HepG2 (cell line): ENCODE measurements around the gene ITCH. TPM values are rescaled to one million over a fixed set of nuclear protein-coding genes. Genes with fewer than 3 reads are reported as not detected.

Experiments used
- ARNT2 ChIP-seq: sonication (generic); formaldehyde crosslinking; IDR thresholded peaks from 2 replicates; pipeline ENCODE4 v1.8.0; 2022; ENCODE audit warnings: mild to moderate bottlenecking, low read depth, missing genetic modification reagents, moderate library complexity
- ATF1 ChIP-seq: IDR thresholded peaks from 2 replicates; pipeline ENCODE4 v1.6.1; 2016; ENCODE audit warnings: mild to moderate bottlenecking, control low read depth
- IRX3 ChIP-seq: sonication (generic); formaldehyde crosslinking; IDR thresholded peaks from 2 replicates; pipeline ENCODE4 v1.8.1; 2023; ENCODE audit warnings: mild to moderate bottlenecking, low read depth, missing genetic modification reagents, borderline replicate concordance
- JUN ChIP-seq: sonication (generic); formaldehyde crosslinking; IDR thresholded peaks from 2 replicates; pipeline ENCODE4 v1.4.0; 2020; ENCODE audit warnings: mild to moderate bottlenecking, missing genetic modification reagents
- MAFF ChIP-seq: IDR thresholded peaks from 2 replicates; pipeline ENCODE4 v1.6.1; 2011; ENCODE audit warnings: low read depth, low read length, improper control_type of control experiment
- MTA1 ChIP-seq: sonication (generic); formaldehyde crosslinking; IDR thresholded peaks from 2 replicates; pipeline ENCODE4 v1.4.0; 2020; ENCODE audit warnings: missing genetic modification reagents, mild to moderate bottlenecking, borderline replicate concordance
- MTF1 ChIP-seq: sonication (generic); formaldehyde crosslinking; IDR thresholded peaks from 2 replicates; pipeline ENCODE4 v1.5.0; 2020; ENCODE audit warnings: missing genetic modification reagents
- ZFP36L2 ChIP-seq: sonication (generic); formaldehyde crosslinking; IDR thresholded peaks from 2 replicates; pipeline ENCODE4 v1.4.0; 2020; ENCODE audit warnings: missing genetic modification reagents
- ZFP37 ChIP-seq: sonication (generic); formaldehyde crosslinking; IDR thresholded peaks from 2 replicates; pipeline ENCODE4 v1.4.0; 2020; ENCODE audit warnings: missing genetic modification reagents, borderline replicate concordance
- ZNF138 ChIP-seq: sonication (generic); formaldehyde crosslinking; IDR thresholded peaks from 2 replicates; pipeline ENCODE4 v1.5.0; 2020; ENCODE audit warnings: mild to moderate bottlenecking, low read depth, missing genetic modification reagents
- ZNF205 ChIP-seq: IDR thresholded peaks from 2 replicates; pipeline ENCODE4 v1.6.1; 2018; ENCODE audit warnings: missing biosample characterization, missing genetic modification reagents
- ZNF460 ChIP-seq: sonication (generic); formaldehyde crosslinking; IDR thresholded peaks from 2 replicates; pipeline ENCODE4 v1.5.1; 2020; ENCODE audit warnings: missing genetic modification reagents, mild to moderate bottlenecking, borderline replicate concordance
- ZNF484 ChIP-seq: sonication (generic); formaldehyde crosslinking; IDR thresholded peaks from 2 replicates; pipeline ENCODE4 v1.5.1; 2020; ENCODE audit warnings: mild to moderate bottlenecking, low read depth, missing genetic modification reagents, borderline replicate concordance
- ZNF558 ChIP-seq: sonication (generic); formaldehyde crosslinking; IDR thresholded peaks from 2 replicates; pipeline ENCODE4 v1.9.0; 2022; ENCODE audit warnings: mild to moderate bottlenecking, missing genetic modification reagents, borderline replicate concordance
- ZNF605 ChIP-seq: sonication (generic); formaldehyde crosslinking; IDR thresholded peaks from 2 replicates; pipeline ENCODE4 v1.8.0; 2022; ENCODE audit warnings: mild to moderate bottlenecking, missing genetic modification reagents
- ZNF644 ChIP-seq: IDR thresholded peaks from 2 replicates; pipeline ENCODE4 v1.6.1; 2016; ENCODE audit warnings: low read depth
- polyA plus RNA-seq, 8 experiments: library from polyadenylated mRNA; depleted of rRNA in 3 of 8; stranded (reverse) in 7 of 8; unstranded in 1 of 8; fragments of >200 nt; fragmentation: Illumina TruSeq in 4 of 8; extraction: Trizol in 4 of 8; gene quantifications; 2 replicates each; pipeline versions ENCODE4 v1.2.1 to v1.2.3, GENCODE V29; 2011 to 2016; ENCODE audit warnings: low read depth in 4 of 8, missing spikeins in 1 of 8, mixed read lengths in 1 of 8; ENCODE audit not compliant: insufficient read depth in 1 of 8
- total RNA-seq, 5 experiments: library from RNA; depleted of rRNA; stranded (reverse); fragments of >200 nt; fragmentation: Illumina TruSeq; extraction: Trizol; gene quantifications; 2 replicates each; pipeline ENCODE4 v1.2.3, GENCODE V29; 2016; ENCODE audit warnings: low read depth in 1 of 5
- TF ChIP-seq, protein P1 (sequence below): sonication (generic); formaldehyde crosslinking; IDR thresholded peaks from 2 replicates; pipeline ENCODE4 v1.5.0; 2020; ENCODE audit warnings: mild to moderate bottlenecking, missing genetic modification reagents, borderline replicate concordance
- TF ChIP-seq, protein P2 (sequence below): sonication (generic); IDR thresholded peaks from 2 replicates; pipeline ENCODE4 v1.6.1; 2016; ENCODE audit warnings: low read depth, borderline replicate concordance
- TF ChIP-seq, protein P3 (sequence below): sonication (generic); formaldehyde crosslinking; IDR thresholded peaks from 2 replicates; pipeline ENCODE4 v1.8.1; 2023; ENCODE audit warnings: mild to moderate bottlenecking, inconsistent platforms, moderate library complexity, missing genetic modification reagents, borderline replicate concordance

Gene ITCH
- total and polyA plus RNA-seq, 2 of the 13 experiments (the other 11 are each of a cell fraction or from before 2014, with no cell fraction given): 20.5 to 112 TPM

DNA sequence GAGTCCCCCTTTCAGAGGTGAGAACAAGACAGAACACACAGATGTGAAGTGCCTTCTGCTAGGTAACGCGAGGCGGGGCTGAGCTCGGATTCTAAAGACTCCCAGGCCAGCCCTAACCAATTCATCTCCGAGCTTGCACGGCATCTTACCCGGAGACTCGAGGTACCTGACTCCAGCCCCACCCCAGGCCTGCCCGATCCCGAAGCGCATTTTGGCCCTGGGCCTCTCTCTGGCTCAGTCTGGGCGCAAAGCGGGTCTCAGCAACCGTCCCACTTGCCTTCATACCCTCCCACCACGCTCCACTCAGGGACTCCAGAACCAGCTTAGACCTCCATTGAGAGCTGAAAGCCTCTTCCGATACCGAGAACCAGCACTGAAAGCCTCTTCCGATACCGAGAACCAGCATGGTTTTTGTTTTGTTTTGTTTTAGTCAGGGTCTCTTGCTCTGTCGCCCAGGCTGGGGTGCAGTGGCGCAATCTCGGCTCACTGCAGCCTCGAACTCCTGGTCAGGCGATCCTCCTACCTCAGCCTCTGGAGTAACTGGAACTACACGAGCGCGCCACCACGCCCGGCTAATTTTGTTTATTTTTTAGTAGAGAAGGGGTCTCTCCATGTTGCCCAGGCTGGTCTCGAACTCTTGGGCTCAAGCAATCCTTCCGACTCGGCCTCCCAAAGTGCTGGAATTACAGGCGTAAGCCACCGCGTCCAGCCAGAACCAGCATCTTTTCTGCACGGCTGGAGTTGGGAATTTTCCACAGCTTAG lies 152.6 kb downstream of the ITCH start (continued):
- TF ChIP-seq, protein P1, sequence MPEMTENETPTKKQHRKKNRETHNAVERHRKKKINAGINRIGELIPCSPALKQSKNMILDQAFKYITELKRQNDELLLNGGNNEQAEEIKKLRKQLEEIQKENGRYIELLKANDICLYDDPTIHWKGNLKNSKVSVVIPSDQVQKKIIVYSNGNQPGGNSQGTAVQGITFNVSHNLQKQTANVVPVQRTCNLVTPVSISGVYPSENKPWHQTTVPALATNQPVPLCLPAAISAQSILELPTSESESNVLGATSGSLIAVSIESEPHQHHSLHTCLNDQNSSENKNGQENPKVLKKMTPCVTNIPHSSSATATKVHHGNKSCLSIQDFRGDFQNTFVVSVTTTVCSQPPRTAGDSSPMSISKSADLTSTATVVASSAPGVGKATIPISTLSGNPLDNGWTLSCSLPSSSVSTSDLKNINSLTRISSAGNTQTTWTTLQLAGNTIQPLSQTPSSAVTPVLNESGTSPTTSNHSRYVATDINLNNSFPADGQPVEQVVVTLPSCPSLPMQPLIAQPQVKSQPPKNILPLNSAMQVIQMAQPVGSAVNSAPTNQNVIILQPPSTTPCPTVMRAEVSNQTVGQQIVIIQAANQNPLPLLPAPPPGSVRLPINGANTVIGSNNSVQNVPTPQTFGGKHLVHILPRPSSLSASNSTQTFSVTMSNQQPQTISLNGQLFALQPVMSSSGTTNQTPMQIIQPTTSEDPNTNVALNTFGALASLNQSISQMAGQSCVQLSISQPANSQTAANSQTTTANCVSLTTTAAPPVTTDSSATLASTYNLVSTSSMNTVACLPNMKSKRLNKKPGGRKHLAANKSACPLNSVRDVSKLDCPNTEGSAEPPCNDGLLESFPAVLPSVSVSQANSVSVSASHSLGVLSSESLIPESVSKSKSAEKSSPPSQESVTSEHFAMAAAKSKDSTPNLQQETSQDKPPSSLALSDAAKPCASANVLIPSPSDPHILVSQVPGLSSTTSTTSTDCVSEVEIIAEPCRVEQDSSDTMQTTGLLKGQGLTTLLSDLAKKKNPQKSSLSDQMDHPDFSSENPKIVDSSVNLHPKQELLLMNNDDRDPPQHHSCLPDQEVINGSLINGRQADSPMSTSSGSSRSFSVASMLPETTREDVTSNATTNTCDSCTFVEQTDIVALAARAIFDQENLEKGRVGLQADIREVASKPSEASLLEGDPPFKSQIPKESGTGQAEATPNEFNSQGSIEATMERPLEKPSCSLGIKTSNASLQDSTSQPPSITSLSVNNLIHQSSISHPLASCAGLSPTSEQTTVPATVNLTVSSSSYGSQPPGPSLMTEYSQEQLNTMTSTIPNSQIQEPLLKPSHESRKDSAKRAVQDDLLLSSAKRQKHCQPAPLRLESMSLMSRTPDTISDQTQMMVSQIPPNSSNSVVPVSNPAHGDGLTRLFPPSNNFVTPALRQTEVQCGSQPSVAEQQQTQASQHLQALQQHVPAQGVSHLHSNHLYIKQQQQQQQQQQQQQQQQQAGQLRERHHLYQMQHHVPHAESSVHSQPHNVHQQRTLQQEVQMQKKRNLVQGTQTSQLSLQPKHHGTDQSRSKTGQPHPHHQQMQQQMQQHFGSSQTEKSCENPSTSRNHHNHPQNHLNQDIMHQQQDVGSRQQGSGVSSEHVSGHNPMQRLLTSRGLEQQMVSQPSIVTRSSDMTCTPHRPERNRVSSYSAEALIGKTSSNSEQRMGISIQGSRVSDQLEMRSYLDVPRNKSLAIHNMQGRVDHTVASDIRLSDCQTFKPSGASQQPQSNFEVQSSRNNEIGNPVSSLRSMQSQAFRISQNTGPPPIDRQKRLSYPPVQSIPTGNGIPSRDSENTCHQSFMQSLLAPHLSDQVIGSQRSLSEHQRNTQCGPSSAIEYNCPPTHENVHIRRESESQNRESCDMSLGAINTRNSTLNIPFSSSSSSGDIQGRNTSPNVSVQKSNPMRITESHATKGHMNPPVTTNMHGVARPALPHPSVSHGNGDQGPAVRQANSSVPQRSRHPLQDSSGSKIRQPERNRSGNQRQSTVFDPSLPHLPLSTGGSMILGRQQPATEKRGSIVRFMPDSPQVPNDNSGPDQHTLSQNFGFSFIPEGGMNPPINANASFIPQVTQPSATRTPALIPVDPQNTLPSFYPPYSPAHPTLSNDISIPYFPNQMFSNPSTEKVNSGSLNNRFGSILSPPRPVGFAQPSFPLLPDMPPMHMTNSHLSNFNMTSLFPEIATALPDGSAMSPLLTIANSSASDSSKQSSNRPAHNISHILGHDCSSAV (CRISPR knock-in tag): no peak
- TF ChIP-seq ZNF484 (CRISPR knock-in tag): no peak
- TF ChIP-seq ARNT2 (CRISPR knock-in tag): peak; percentile 64; the same call in 1 of the 2 replicates
- TF ChIP-seq, protein P2, sequence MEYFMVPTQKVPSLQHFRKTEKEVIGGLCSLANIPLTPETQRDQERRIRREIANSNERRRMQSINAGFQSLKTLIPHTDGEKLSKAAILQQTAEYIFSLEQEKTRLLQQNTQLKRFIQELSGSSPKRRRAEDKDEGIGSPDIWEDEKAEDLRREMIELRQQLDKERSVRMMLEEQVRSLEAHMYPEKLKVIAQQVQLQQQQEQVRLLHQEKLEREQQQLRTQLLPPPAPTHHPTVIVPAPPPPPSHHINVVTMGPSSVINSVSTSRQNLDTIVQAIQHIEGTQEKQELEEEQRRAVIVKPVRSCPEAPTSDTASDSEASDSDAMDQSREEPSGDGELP: no peak; the same call in 1 of the 2 replicates
- TF ChIP-seq ZNF138 (CRISPR knock-in tag): no peak; the same call in 1 of the 2 replicates
- 0 out of 2 replicates have a peak, but pooled peaks have one; percentile 24 for TF ChIP-seq ZNF205 (CRISPR knock-in tag)
- TF ChIP-seq ZNF558 (CRISPR knock-in tag): no peak; the same call in 1 of the 2 replicates
- TF ChIP-seq, protein P3, sequence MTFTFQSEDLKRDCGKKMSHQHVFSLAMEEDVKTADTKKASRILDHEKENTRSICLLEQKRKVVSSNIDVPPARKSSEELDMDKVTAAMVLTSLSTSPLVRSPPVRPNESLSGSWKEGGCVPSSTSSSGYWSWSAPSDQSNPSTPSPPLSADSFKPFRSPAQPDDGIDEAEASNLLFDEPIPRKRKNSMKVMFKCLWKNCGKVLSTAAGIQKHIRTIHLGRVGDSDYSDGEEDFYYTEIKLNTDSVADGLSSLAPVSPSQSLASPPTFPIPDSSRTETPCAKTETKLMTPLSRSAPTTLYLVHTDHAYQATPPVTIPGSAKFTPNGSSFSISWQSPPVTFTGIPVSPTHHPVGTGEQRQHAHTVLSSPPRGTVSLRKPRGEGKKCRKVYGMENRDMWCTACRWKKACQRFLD: no peak
- TF ChIP-seq ZFP36L2 (CRISPR knock-in tag): no peak; the same call in 1 of the 2 replicates
- no peak for TF ChIP-seq MAFF
- no peak; the same call in 1 of the 2 replicates for TF ChIP-seq ZNF460 (CRISPR knock-in tag)
- no peak for TF ChIP-seq IRX3 (CRISPR knock-in tag)
- no peak for TF ChIP-seq MTF1
- no peak for TF ChIP-seq ZNF605 (CRISPR knock-in tag)
- TF ChIP-seq MTA1 (CRISPR knock-in tag): no peak
- TF ChIP-seq ZFP37 (CRISPR knock-in tag): no peak
- TF ChIP-seq ATF1 (CRISPR knock-in tag): no peak; the same call in 1 of the 2 replicates
- no peak for TF ChIP-seq ZNF644
- peak; percentile 43; the same call in 1 of the 2 replicates for TF ChIP-seq JUN (CRISPR knock-in tag)
